D341Med (cell line): ENCODE results near the gene ERICH2.

Experiments used
- DNase-seq: peaks from one replicate; pipeline ENCODE4 v3.0.0; 2012; ENCODE audit warnings: low spot score

ERICH2 gene

DNA sequence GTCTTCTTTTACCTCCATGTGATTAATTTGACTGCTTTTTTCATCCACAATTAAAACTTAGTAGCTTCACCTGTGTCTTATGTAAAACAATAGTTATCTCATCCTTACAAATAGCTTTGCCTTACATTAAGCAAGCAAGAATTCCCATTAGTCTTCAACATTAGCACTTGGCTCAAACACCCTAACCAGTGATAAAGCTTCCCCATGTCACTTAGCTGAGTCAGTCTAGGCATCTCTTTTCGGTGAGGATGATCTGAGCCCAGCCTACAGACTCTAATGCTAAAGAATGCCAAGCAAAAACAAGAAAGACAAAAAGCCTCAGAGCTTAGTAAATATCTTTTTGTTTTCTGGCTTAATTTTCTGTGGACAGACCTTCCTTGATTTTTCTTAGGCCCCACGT, 72.6 kb downstream of the ERICH2 start:
- DNase-seq: no peak

- DNase-seq: no peak
Measured at GRCh38 chr2:170843656-170844055, 73.5 kb downstream of the ERICH2 start.

GRCh38 chr2:170845343-170845742, 75.2 kb downstream of the ERICH2 start:
- DNase-seq: no peak

DNA sequence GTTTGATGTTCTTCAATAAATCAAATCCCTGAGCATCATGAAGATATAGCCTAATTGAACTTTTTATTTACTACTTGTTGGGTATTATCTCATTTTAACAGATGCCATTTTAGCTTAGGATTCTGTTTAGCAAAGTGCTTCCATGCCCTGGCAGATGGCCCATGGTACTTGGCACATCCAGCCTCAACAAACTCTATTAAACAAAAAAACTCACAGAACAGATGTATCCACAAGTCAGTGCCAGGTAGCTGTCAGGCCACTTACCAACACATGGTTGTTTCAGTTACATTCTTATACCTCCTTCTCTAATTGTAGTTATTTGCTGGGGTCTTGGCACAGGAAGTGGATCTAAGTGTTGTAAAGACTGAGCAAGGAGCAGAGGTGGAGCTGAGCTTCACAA, 76.1 kb downstream of the ERICH2 start:
- DNase-seq: no peak

DNA sequence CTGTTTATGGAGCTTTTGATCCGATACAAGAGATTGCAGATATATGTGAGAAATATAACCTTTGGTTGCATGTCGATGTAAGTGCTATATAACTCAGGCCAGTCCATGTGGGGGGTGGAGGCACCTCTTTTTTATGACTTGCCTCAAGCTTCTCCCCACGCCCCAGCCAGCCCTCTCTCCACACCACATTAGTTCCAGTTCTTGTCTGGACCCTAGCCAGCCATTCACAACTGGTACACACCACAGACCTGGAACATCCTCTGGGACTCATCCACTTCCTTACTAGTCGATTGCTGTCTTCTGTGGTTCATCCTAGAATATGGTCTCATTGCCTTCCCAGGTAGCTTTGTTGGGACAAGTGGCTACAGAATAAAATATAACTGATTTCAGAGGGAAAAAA, 77.5 kb downstream of the ERICH2 start:
- no peak for DNase-seq
